ENCODE data around the gene TMED8.

TMED8 gene

DNA sequence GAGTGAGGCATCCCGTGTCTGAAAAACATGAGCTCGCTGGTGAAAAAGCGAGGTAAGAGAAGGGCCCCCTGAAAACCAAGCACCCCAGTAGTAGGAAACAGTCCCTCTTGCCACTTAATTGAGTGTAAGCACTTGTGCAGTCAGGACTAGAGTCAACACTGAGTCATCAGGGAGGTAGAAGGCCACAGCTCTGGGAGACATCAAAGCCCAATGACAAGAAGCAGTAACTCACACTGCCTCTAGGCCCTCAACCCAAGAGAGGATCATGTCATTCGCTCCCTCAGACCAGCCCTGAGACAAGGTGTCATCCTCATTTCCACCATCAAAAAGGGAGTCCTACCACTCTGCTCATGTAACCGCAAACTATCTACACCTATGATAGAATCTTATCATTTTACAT is 74.0 kb downstream of the TMED8 start:
- DNase-seq (ENCODE audit: extremely low read depth in 1 of 2, low read depth in 1 of 2), result peak in 1 of 2 donors; percentile 74

DNA sequence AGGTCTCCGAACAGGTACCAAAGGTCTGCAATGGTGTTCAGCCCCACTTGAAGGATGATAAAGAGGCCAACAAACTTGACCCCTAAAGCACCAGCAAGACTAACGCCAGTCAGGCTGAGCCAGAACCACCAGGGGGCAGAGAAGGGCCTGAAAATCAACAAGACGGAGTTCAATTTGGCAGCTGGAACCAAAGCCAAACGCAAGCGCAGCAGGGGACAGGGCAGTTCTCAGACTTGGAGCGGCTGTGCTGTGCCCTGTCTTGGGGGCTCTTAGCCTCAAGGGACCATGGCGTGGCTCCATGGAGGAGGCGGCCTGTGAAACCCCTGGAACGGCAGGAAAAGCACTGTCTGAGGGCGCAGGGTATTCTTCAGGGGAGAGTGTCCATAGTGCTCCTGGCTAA is 75.8 kb downstream of the TMED8 start:
- DNase-seq (ENCODE audit: extremely low read depth in 1 of 2, low read depth in 1 of 2), result peak in 1 of 2 donors; percentile 44

- no peak for DNase-seq (ENCODE audit: extremely low read depth in 1 of 2, low read depth in 1 of 2)
Measured at GRCh38 chr14:77299771-77300170, 77.1 kb downstream of the TMED8 start.

DNA sequence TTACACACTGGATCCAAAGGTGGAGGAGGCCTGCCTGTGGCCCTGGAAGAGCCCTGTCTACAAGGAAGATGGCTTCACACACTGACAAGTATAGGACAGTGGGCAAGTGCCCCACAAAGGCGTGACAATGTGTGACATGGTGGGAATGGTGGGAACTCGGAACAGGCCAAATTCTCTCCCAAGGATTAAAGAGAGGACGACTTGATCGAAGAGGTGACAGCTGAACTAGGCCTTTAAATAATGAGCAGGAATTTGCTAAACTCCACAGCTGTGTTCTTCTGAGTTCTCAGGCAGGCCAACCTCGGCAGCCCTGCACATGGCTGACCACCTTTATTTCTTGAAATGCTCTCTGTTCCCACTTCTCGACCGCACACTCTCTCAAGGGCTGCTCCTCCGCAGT is 80.0 kb downstream of the TMED8 start:
- DNase-seq (ENCODE audit: extremely low read depth in 1 of 2, low read depth in 1 of 2), result no peak

- no peak for DNase-seq (ENCODE audit: extremely low read depth in 1 of 2, low read depth in 1 of 2)
Measured at GRCh38 chr14:77296155-77296554, 80.7 kb downstream of the TMED8 start.

- no peak for DNase-seq (ENCODE audit: extremely low read depth in 1 of 2, low read depth in 1 of 2)
Measured at GRCh38 chr14:77290705-77291104, 86.2 kb downstream of the TMED8 start.

DNA sequence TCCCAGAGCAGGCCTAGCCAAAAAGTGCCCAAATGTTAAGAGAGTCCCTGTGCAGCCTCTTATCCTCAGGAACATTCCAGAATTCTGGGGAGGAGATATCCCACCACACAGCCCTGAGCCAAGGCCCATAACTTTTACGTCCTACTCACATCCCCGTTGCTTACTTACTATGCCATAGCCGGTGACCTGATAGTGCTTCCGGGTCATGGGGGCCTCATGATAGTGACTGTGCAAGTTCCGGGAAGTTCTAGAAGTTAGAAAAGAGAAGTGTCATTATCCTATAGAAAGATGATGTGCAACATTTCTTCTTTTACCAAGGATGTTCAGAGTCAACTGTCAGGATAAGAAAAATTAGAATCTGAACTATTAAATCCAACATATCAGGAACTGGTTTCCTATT is 90.3 kb downstream of the TMED8 start:
- DNase-seq (ENCODE audit: extremely low read depth in 1 of 2, low read depth in 1 of 2), result no peak
